Suprapubic skin (tissue), 4 donors: ENCODE data around the gene PPP2R2C.
A peak's percentile ranks its signal among the peaks of the same experiment; 100 is the strongest.

ENCODE experiments used
- CTCF ChIP-seq, 2 donors: fragments of 200-600 bp in 1 of 2; fragments of 450-650 bp in 1 of 2; sonication (generic) in 1 of 2; IDR thresholded peaks; one replicate each; pipeline ENCODE4 v1.5.1; 2016 to 2019; ENCODE audit warnings: antibody characterized with exemption in 2 of 2, mild to moderate bottlenecking in 1 of 2, moderate library complexity in 1 of 2
- EP300 ChIP-seq: sonication (generic); formaldehyde crosslinking; IDR thresholded peaks from one replicate; pipeline ENCODE4 v1.6.1; 2017; ENCODE audit warnings: antibody characterized with exemption
- POLR2A ChIP-seq, 2 donors: fragments of 450-650 bp; IDR thresholded peaks; one replicate each; pipeline ENCODE4 v1.6.1; 2017; ENCODE audit warnings: antibody characterized with exemption in 2 of 2, mild to moderate bottlenecking in 2 of 2, moderate library complexity in 2 of 2
- POLR2AphosphoS5 ChIP-seq, 3 donors: sonication (generic); formaldehyde crosslinking; IDR thresholded peaks; one replicate each; pipeline ENCODE4 v1.6.1; 2017; ENCODE audit warnings: antibody characterized with exemption in 3 of 3

GRCh38 chr4:6332042-6332668, 140.3 kb downstream of the PPP2R2C start:
- TF ChIP-seq POLR2A (IDR thresholded peaks at IDR 0.05) (no peak), CTCF (IDR thresholded peaks at IDR 0.05) (peak in 1 of 2 donors; percentile 54), EP300 (no peak), POLR2AphosphoS5 (IDR thresholded peaks at IDR 0.05) (no peak)
